Measurements from ENCODE around the gene IL1RAPL2. TPM values are rescaled to one million over a fixed set of nuclear protein-coding genes. Genes with fewer than 3 reads are reported as not detected.

IL1RAPL2 gene
- total and polyA plus RNA-seq, 2 donors (not counting 1 experiment from before 2014, with no cell fraction given) = not detected

DNA sequence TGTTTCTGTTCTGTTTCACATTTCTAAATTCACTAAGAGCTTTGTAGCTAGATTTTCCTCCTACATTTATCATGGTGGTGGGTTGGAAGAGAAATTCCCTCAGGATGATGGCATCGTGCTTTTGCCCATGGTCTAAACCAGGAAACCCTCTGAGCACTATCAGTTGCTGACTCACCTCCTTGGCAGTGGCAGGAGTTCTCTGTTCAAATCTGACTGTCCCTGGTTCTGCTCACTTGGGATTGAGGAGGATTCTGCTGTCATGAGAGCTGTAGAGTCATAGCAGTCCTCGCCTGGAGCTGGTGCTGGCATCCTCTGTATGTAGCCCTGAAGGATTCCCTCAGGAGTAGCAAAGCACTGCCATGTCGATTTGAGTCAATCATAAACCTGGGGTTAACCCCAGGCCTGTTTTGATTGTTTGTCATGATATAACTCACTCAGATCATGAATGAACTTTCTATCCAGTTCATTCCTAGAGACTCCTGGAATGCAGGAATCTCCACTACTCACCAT is 645.1 kb downstream of the IL1RAPL2 start:
- ChIA-PET CTCF (no interaction called here), POLR2A (no interaction called here)
- no peak overlapping the region for H2AFZ ChIP-seq (ENCODE audit: insufficient read depth, low read depth, low read length, poor library complexity, severe bottlenecking)
- Mint-ChIP-seq H3K27me3 (no peaks in the 10 kb centered on the region), H3K27ac (no peak overlapping the region), H3K4me1 (no peaks in the 10 kb centered on the region), H3K4me3 (no peak overlapping the region), H3K9me3 (ENCODE audit: insufficient read depth) (no peaks in the 10 kb centered on the region)
- H3K79me2 ChIP-seq (ENCODE audit: control insufficient read depth, insufficient read depth, low read length) = no peaks in the 10 kb centered on the region
- WGBS (ENCODE audit: insufficient coverage) = no CpG with 5 or more reads among the region's 3 CpGs
- H3K9me3 ChIP-seq (ENCODE audit: control extremely low read depth in 1 of 3, control insufficient read depth in 2 of 3, insufficient read depth in 1 of 3, low read length in 2 of 3) = no peaks in the 10 kb centered on the region
- no peak overlapping the region for H3K9ac ChIP-seq (ENCODE audit: low read length)
- H4K20me1 ChIP-seq (ENCODE audit: control insufficient read depth, insufficient read depth, low read length, poor library complexity, severe bottlenecking) = no peaks in the 10 kb centered on the region
- H3K4me2 ChIP-seq (replicated peaks; ENCODE audit: low read depth, low read length, poor library complexity, severe bottlenecking) = no peak overlapping the region
- DNase-seq = no peak
- TF ChIP-seq EZH2 (IDR thresholded peaks at IDR 0.05; ENCODE audit: borderline replicate concordance, insufficient read depth, low read depth, low read length, poor library complexity, severe bottlenecking) = no peak
- TF ChIP-seq, protein P1, sequence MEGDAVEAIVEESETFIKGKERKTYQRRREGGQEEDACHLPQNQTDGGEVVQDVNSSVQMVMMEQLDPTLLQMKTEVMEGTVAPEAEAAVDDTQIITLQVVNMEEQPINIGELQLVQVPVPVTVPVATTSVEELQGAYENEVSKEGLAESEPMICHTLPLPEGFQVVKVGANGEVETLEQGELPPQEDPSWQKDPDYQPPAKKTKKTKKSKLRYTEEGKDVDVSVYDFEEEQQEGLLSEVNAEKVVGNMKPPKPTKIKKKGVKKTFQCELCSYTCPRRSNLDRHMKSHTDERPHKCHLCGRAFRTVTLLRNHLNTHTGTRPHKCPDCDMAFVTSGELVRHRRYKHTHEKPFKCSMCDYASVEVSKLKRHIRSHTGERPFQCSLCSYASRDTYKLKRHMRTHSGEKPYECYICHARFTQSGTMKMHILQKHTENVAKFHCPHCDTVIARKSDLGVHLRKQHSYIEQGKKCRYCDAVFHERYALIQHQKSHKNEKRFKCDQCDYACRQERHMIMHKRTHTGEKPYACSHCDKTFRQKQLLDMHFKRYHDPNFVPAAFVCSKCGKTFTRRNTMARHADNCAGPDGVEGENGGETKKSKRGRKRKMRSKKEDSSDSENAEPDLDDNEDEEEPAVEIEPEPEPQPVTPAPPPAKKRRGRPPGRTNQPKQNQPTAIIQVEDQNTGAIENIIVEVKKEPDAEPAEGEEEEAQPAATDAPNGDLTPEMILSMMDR (IDR thresholded peaks at IDR 0.05) = no peak
- no peak for ATAC-seq (ENCODE audit: low read depth)
- H3K27me3 ChIP-seq (replicated peaks in 1 of 4; ENCODE audit: control extremely low read depth in 1 of 4, control insufficient read depth in 3 of 4, insufficient read depth in 4 of 4, low read length in 3 of 4) = no peaks in the 10 kb centered on the region
- no peaks in the 10 kb centered on the region for H3K4me1 ChIP-seq (ENCODE audit: control insufficient read depth in 2 of 2, insufficient read depth in 2 of 2, low read length in 2 of 2)
- intact Hi-C loops (cut with micrococcal nuclease) = no loop called here
- no peak overlapping the region for H3K4me3 ChIP-seq (ENCODE audit: control extremely low read depth in 1 of 5, extremely low read depth in 1 of 5, insufficient read depth in 1 of 5, low read depth in 2 of 5, low read length in 4 of 5)
- no peak overlapping the region for H3K27ac ChIP-seq (ENCODE audit: low read length in 2 of 2)
- no peaks in the 10 kb centered on the region for H3K36me3 ChIP-seq (replicated peaks in 1 of 2; ENCODE audit: control extremely low read depth in 1 of 2, control insufficient read depth in 1 of 2, extremely low read depth in 1 of 2, insufficient read depth in 2 of 2, low read length in 1 of 2)

DNA sequence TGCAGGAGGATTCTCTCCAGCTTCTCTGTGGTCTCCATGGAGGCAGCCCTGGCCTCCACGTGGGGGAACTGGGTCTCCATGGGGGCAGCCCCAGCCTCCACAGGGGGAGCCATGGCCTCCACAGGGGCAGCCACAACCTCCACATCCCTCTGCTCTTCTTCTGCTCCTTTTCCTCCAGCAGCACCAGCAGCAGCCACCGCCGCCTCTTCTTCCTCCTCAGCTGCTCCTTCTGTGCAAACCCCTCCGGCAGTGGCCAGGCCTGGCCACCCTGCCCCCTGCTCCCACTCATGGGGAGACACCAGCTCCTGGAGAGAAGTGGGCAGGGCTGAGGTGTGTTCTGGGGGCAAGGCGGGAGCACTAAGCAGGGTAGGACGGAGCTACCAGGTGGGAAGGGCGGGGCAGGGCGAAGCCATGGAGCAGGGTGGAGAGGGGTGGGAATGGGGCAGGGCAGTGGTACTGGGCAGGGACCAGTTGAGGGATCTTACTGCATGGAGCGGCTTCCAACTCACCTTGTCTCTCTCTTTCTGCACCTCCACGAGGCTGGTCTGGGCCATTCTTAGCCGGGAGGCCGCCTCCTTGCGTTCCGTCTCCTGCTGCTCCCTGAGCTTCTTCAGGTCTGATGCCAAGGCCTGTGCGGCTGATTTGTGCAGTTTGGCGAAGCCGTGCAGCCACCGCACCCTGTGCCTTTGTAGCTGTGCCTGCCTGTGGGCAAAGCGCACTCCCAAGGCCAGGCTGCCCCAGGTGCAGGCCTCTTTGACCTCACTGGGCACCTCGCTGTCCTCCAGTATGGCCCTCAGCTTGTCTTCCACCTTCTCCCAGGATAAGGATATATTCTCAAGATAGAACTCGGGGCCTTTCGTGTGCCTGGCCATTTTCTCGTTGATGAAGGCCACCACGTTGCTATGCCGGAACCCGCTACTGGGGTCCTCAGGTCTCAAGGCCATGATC is 653.7 kb downstream of the IL1RAPL2 start:
- no peaks in the 10 kb centered on the region for H3K27me3 ChIP-seq (replicated peaks in 1 of 4; ENCODE audit: control extremely low read depth in 1 of 4, control insufficient read depth in 3 of 4, insufficient read depth in 4 of 4, low read length in 3 of 4)
- ATAC-seq (ENCODE audit: low read depth) = no peak
- H3K9me3 ChIP-seq (ENCODE audit: control extremely low read depth in 1 of 3, control insufficient read depth in 2 of 3, insufficient read depth in 1 of 3, low read length in 2 of 3) = peaks cover 0 to 5% (median 0%) of the 10 kb centered on the region in 3 donors
- no peaks in the 10 kb centered on the region for H3K36me3 ChIP-seq (replicated peaks in 1 of 2; ENCODE audit: control extremely low read depth in 1 of 2, control insufficient read depth in 1 of 2, extremely low read depth in 1 of 2, insufficient read depth in 2 of 2, low read length in 1 of 2)
- ChIA-PET CTCF (no interaction called here), POLR2A (no interaction called here)
- no peak overlapping the region for H3K4me3 ChIP-seq (ENCODE audit: control extremely low read depth in 1 of 5, extremely low read depth in 1 of 5, insufficient read depth in 1 of 5, low read depth in 2 of 5, low read length in 4 of 5)
- H3K4me2 ChIP-seq (replicated peaks; ENCODE audit: low read depth, low read length, poor library complexity, severe bottlenecking) = no peak overlapping the region
- WGBS (ENCODE audit: insufficient coverage) = 90% methylated on average over 14 of the region's 26 CpGs
- H3K4me1 ChIP-seq (ENCODE audit: control insufficient read depth in 2 of 2, insufficient read depth in 2 of 2, low read length in 2 of 2) = no peaks in the 10 kb centered on the region
- Mint-ChIP-seq H3K4me1 (no peaks in the 10 kb centered on the region), H3K27ac (no peak overlapping the region), H3K4me3 (no peak overlapping the region), H3K9me3 (ENCODE audit: insufficient read depth) (no peaks in the 10 kb centered on the region), H3K27me3 (no peaks in the 10 kb centered on the region)
- H3K79me2 ChIP-seq (ENCODE audit: control insufficient read depth, insufficient read depth, low read length) = no peaks in the 10 kb centered on the region
- intact Hi-C loops (cut with micrococcal nuclease) = no loop called here
- no peak overlapping the region for H3K27ac ChIP-seq (ENCODE audit: low read length in 2 of 2)
- TF ChIP-seq, protein P1 (IDR thresholded peaks at IDR 0.05) = no peak
- no peak for TF ChIP-seq EZH2 (IDR thresholded peaks at IDR 0.05; ENCODE audit: borderline replicate concordance, insufficient read depth, low read depth, low read length, poor library complexity, severe bottlenecking)
- no peak overlapping the region for H2AFZ ChIP-seq (ENCODE audit: insufficient read depth, low read depth, low read length, poor library complexity, severe bottlenecking)
- DNase-seq = no peak
- no peak overlapping the region for H3K9ac ChIP-seq (ENCODE audit: low read length)
- no peaks in the 10 kb centered on the region for H4K20me1 ChIP-seq (ENCODE audit: control insufficient read depth, insufficient read depth, low read length, poor library complexity, severe bottlenecking)

All from B cell (primary cell).